ENCODE data around the gene TMEM176A. TPM values are rescaled to one million over a fixed set of nuclear protein-coding genes. Genes with fewer than 3 reads are reported as not detected.

Gene TMEM176A
- total and polyA plus RNA-seq, 2 experiments from 2014 or later = 0.34 TPM; not detected in 1

- TF ChIP-seq CTCF (conservative IDR thresholded peaks at IDR 0.05; ENCODE audit: low read depth in 2 of 2) = peak; percentile 39 to 63
Observed at GRCh38 chr7:150828384-150828783, 27.8 kb downstream of the TMEM176A start (continued).

GRCh38 chr7:150829426-150829825 is 28.9 kb downstream of the TMEM176A start:
- no peaks in the 10 kb centered on the region for H3K36me3 ChIP-seq (ENCODE audit: insufficient read depth)
- H3F3A ChIP-seq (replicated peaks; ENCODE audit: low read depth) = no peaks in the 10 kb centered on the region
- Mint-ChIP-seq H3K4me3 (no peak overlapping the region), H3K4me1 (no peaks in the 10 kb centered on the region), H3K9me3 (no peaks in the 10 kb centered on the region), H3K36me3 (ENCODE audit: low read depth) (no peaks in the 10 kb centered on the region; the same call in 2 of the 3 replicates), H3K27ac (no peak overlapping the region), H3K27me3 (ENCODE audit: insufficient read depth, low read depth, poor library complexity) (peaks cover 4% of the 10 kb centered on the region)
- H4K20me1 ChIP-seq (replicated peaks; ENCODE audit: insufficient read depth) = no peaks in the 10 kb centered on the region
- DNase-seq (ENCODE audit: low spot score) (no peak), ATAC-seq (no peak)
- no peak overlapping the region for H2AFZ ChIP-seq
- no peaks in the 10 kb centered on the region for H3K79me2 ChIP-seq (replicated peaks; ENCODE audit: insufficient read depth)
- no peaks in the 10 kb centered on the region for H3K27me3 ChIP-seq (ENCODE audit: insufficient read depth)
- no peak overlapping the region for H3K4me2 ChIP-seq
- H3K27ac ChIP-seq (ENCODE audit: low read depth) = no peak overlapping the region
- no peak overlapping the region for H3K4me3 ChIP-seq
- no peaks in the 10 kb centered on the region for H3K9me2 ChIP-seq (ENCODE audit: insufficient read depth)
- no peaks in the 10 kb centered on the region for H3K4me1 ChIP-seq (ENCODE audit: insufficient read depth)
- TF ChIP-seq POLR2AphosphoS5 (IDR thresholded peaks at IDR 0.05; ENCODE audit: low read depth) (no peak), JUNB (IDR thresholded peaks at IDR 0.05; ENCODE audit: unreplicated experiment) (no peak), EZH2 (IDR thresholded peaks at IDR 0.05; ENCODE audit: low read depth, unreplicated experiment) (no peak), ZNF462 (CRISPR knock-in tag; IDR thresholded peaks at IDR 0.05) (no peak), CREB1 (CRISPR knock-in tag; IDR thresholded peaks at IDR 0.05; ENCODE audit: low read depth) (no peak), STAT1 (IDR thresholded peaks at IDR 0.05; ENCODE audit: unreplicated experiment) (no peak), ETS1 (IDR thresholded peaks at IDR 0.05) (no peak), ZNF331 (CRISPR knock-in tag; IDR thresholded peaks at IDR 0.05; ENCODE audit: low read depth) (no peak), REST (IDR thresholded peaks at IDR 0.05; ENCODE audit: unreplicated experiment) (no peak), CTCF (conservative IDR thresholded peaks at IDR 0.05; ENCODE audit: low read depth in 2 of 2) (no peak)
